SK-N-MC (cell line): ENCODE results near the gene ELF2.

Experiments
- EZH2 ChIP-seq: fragments of 200-600 bp; sonication (generic); IDR thresholded peaks from one replicate; pipeline ENCODE4 v1.6.1; 2017; ENCODE audit warnings: antibody characterized with exemption
- POLR2AphosphoS5 ChIP-seq: IDR thresholded peaks from 2 replicates; pipeline ENCODE4 v1.6.1; 2012; ENCODE audit warnings: mild to moderate bottlenecking, low read depth, low read length, borderline replicate concordance

GRCh38 chr4:139042981-139043460, 134.0 kb downstream of the ELF2 start:
- TF ChIP-seq EZH2 (no peak), POLR2AphosphoS5 (no peak)
